Measurements from ENCODE around the gene FBXO22.

FBXO22 gene

DNA sequence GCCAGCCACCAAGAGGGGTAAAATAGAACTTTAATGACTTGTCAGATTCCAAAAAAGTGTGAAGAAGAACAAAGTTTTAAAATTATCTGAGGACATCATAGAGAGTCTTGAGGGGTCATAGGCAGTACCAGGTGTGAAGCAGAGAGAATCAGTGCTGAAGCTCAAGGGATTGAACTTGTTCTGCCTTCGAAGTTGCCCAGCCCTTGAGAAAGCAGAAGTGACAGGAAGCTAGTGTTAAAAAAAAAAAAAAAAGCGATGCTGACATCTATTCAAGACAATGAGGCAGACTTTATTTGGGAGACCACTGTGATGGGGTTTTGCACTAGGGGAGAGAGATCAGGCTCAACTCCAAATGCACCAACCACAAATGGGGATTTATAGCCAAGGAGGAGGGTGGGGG, 21.8 kb downstream of the FBXO22 start:
- no peak for DNase-seq (ENCODE audit: low read depth in 2 of 2)
- TF ChIP-seq, protein P1, sequence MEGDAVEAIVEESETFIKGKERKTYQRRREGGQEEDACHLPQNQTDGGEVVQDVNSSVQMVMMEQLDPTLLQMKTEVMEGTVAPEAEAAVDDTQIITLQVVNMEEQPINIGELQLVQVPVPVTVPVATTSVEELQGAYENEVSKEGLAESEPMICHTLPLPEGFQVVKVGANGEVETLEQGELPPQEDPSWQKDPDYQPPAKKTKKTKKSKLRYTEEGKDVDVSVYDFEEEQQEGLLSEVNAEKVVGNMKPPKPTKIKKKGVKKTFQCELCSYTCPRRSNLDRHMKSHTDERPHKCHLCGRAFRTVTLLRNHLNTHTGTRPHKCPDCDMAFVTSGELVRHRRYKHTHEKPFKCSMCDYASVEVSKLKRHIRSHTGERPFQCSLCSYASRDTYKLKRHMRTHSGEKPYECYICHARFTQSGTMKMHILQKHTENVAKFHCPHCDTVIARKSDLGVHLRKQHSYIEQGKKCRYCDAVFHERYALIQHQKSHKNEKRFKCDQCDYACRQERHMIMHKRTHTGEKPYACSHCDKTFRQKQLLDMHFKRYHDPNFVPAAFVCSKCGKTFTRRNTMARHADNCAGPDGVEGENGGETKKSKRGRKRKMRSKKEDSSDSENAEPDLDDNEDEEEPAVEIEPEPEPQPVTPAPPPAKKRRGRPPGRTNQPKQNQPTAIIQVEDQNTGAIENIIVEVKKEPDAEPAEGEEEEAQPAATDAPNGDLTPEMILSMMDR (IDR thresholded peaks at IDR 0.05; ENCODE audit: low read depth, low read length), result no peak
- no peak overlapping the region for H3K4me3 ChIP-seq (replicated peaks in 1 of 2; ENCODE audit: low read depth in 2 of 2, low read length in 2 of 2)

DNA sequence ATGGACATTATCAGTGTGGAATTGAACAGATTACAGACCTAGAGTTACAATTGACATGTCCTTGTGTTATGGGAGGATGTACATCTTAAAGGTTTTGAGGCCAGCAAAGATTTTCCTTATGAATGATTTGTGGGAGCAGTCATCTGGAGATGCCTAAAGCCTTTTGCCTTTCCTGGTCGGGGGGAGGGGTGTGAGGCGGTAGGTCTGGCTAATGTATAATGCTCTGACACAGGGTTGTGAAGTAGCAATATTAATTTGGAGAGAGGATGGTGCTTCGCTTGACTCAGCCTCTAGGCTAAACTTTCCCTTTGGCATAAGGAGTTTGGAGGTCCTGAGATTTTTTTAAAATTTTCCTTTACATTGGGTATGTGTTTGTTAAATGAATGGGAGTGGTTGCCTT, 23.3 kb downstream of the FBXO22 start:
- TF ChIP-seq, protein P1 (IDR thresholded peaks at IDR 0.05; ENCODE audit: low read depth, low read length), result no peak
- DNase-seq (ENCODE audit: low read depth in 2 of 2), result no peak
- H3K4me3 ChIP-seq (replicated peaks in 1 of 2; ENCODE audit: low read depth in 2 of 2, low read length in 2 of 2), result no peak overlapping the region

DNA sequence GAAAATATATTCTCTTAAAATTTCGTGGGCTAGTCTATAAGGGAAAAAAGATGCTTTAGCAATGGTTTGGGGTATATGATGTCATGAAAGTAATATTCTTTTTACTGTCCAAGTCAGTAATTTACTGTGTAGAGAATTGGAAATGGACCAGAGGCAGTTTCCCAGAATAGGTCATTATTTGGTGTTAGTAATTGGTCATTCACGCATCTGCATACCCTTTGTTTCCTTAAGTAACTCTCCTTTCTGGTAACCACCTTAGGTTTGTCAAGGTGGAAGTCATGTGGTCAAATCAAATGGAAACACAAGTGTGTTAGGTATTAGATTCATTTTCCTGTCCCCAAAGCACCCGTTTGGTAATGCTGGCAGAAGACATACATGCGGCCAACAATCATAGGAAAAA, 23.9 kb downstream of the FBXO22 start:
- TF ChIP-seq, protein P1 (IDR thresholded peaks at IDR 0.05; ENCODE audit: low read depth, low read length), result no peak
- H3K4me3 ChIP-seq (replicated peaks in 1 of 2; ENCODE audit: low read depth in 2 of 2, low read length in 2 of 2), result no peak overlapping the region
- no peak for DNase-seq (ENCODE audit: low read depth in 2 of 2)

DNA sequence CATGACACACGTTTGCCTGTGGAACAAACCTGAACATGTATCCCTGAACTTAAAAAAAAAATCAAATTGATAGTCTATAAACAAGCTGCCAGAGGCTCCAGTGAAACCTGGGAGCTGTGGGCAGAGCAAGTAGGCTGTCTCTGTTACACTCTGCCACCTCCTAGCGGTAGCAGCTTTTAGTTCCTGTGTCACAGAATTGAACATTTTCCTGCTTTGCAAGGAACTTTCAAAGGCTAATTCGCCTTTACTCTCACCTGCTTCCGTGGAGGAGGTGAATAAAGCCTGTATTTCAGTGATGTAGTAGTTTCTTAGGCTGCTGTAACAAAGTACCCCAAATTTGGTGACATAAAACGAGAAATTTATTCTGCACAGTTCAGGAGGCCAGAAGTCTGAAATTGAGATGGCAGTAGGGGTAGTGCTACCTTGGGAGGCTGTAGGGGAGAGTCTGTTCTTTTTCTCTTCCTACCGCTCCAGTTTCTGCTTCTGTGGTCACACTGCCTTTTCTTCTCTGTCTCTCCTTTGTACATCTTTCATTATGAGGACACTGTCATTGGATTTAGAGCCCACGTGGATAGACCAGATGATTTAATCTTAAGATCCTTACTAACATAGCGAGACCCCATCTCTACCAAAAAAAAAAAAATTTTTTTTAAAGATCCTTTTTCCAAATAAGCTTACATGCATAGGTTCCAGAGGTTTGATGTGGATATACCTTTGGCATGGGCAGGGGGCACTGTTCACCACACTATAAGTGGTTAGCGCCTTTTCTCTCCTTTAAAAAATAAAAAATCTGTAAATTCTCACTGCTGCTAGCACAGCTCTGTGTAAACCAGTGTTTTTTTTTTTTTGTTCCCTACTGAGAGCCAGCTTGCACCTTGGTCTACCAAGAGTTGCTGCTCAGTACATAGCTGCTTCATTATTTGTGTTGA, 25.3 kb downstream of the FBXO22 start:
- peak; percentile 40 to 52 for DNase-seq (ENCODE audit: low read depth in 2 of 2)
- TF ChIP-seq, protein P1 (IDR thresholded peaks at IDR 0.05; ENCODE audit: low read depth, low read length), result peak; percentile 50
- H3K4me3 ChIP-seq (replicated peaks in 1 of 2; ENCODE audit: low read depth in 2 of 2, low read length in 2 of 2), result no peak overlapping the region

DNA sequence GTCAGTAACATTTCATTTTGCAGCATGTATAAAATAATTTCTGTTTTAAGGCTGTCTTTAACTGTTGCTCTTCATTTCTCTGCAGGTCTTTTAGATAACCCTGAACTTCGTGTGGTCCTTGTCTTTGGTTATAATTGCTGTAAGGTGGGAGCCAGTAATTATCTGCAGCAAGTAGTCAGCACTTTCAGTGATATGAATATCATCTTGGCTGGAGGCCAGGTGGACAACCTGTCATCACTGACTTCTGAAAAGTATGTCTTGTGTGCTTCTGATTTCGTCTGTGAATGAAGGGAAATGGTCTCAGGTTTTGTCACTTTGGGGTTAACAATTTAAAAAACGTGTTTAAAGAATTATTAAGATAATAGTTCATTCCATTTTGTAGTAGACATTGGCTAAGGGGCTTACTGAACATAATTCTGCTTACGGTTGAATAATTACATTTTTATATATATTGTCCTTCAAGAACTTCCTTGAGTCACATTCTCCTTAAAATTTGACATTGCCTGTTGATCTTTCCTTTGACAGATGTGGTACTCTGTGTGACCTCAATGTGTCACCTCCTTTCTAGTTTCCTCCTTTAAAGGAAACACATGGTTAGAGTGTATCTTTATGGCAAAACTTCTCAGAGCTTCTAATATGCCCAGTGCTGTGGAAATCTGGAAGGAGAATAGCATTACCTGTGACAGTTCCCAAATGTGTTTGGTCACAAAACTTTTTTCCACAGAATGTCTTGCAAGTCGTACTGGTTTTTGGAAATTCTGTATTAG, 26.3 kb downstream of the FBXO22 start:
- H3K4me3 ChIP-seq (replicated peaks in 1 of 2; ENCODE audit: low read depth in 2 of 2, low read length in 2 of 2), result no peak overlapping the region
- DNase-seq (ENCODE audit: low read depth in 2 of 2), result no peak
- TF ChIP-seq, protein P1 (IDR thresholded peaks at IDR 0.05; ENCODE audit: low read depth, low read length), result no peak

DNA sequence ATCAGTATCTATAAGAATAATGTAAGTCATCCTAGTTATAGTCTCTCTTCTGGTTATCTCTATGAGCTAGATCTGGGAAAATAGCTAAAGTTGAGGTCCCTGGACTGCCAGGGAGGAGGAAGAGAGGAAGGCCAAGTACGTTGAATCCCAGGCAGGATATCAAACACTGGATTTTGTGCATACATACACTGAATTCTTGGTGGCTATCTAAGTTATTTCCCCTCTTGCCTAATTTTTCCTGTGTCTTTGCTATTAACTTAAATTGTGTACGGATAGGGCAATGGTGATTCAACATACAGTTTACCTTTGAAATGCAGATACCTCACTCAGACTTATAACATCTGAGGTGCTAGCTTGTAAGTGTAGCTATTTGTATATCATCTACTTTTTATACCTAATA, 27.2 kb downstream of the FBXO22 start:
- TF ChIP-seq, protein P1 (IDR thresholded peaks at IDR 0.05; ENCODE audit: low read depth, low read length), result no peak
- H3K4me3 ChIP-seq (replicated peaks in 1 of 2; ENCODE audit: low read depth in 2 of 2, low read length in 2 of 2), result no peak overlapping the region
- peak in 1 of 2 donors; percentile 29 for DNase-seq (ENCODE audit: low read depth in 2 of 2)

All from cardiac fibroblast (primary cell).